ENCODE measurements around the gene CES2. TPM values are rescaled to one million over a fixed set of nuclear protein-coding genes. Genes with fewer than 3 reads are reported as not detected.

The CES2 gene
- total and polyA plus RNA-seq, 2 donors (not counting 3 experiments of a cell fraction or from before 2014, with no cell fraction given): 19.1 to 28.8 TPM

DNA sequence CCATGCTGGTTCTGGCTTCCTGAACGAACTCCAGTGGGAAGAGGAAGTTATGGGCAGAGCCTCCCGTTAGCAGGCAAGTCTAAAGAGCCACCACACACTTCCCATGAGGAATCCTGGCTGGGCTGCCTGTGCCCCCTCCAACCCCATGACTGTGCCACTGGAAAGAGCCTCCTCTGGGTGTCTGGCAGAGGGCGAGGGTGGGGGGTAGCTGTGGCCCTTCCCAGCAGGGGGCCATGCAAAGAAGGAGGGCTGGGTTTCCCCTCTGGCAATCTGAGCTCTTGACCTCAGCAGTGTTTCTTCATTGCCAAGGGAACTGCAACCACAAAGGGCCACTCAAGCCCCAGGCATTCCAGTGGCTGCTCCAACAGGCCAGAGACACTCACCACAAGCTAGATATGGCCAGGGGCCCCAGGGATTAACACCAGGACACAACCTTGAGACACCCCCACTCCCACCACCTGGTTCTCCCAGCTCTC is 8.3 kb upstream of the CES2 start:
- CTCF ChIA-PET: interaction anchor here (0.6 to 5.2 kb wide), 6 partner anchors 10 to 228 kb away, joined by 4 to 72 read pairs (median 6); no protein-coding TSS in a partner anchor
- POLR2A ChIA-PET: no interaction called here
- Histone ChIP-seq H3K27me3 (ENCODE audit: control insufficient read depth in 2 of 2, insufficient read depth in 2 of 2, low read length in 2 of 2) (peaks cover 18 to 29% of the 10 kb centered on the region in 2 experiments), H2AFZ (ENCODE audit: low read depth, low read length) (no peak overlapping the region), H3K79me2 (ENCODE audit: control insufficient read depth, insufficient read depth, low read length) (no peaks in the 10 kb centered on the region), H3K4me3 (replicated peaks in 1 of 3; ENCODE audit: insufficient read depth in 1 of 3, low read depth in 1 of 3, low read length in 3 of 3) (no peak overlapping the region), H3K4me2 (ENCODE audit: insufficient read depth, low read length) (no peak overlapping the region), H3K9me1 (replicated peaks; ENCODE audit: control insufficient read depth, extremely low read depth, insufficient read depth, low read length) (no peaks in the 10 kb centered on the region), H3K4me1 (ENCODE audit: control insufficient read depth, extremely low read depth, insufficient read depth, low read length) (peaks cover 3% of the 10 kb centered on the region), H3K9ac (replicated peaks; ENCODE audit: extremely low read depth, insufficient read depth, low read length) (no peak overlapping the region), H3K9me3 (replicated peaks; ENCODE audit: control insufficient read depth, insufficient read depth, low read length) (no peaks in the 10 kb centered on the region), H3K27ac (ENCODE audit: insufficient read depth, low read depth, low read length) (no peak overlapping the region), H4K20me1 (replicated peaks; ENCODE audit: control insufficient read depth, extremely low read depth, insufficient read depth, low read length) (no peaks in the 10 kb centered on the region), H3K36me3 (ENCODE audit: control insufficient read depth in 2 of 2, extremely low read depth in 1 of 2, insufficient read depth in 2 of 2, low read length in 2 of 2) (no peaks in the 10 kb centered on the region)
- DNase-seq (ENCODE audit: low read depth, low spot score) (no peak), FAIRE-seq (no peak)
- TF ChIP-seq JUN (IDR thresholded peaks at IDR 0.05; ENCODE audit: borderline replicate concordance, insufficient read depth, insufficient read length, low read depth) (no peak), POLR2AphosphoS5 (IDR thresholded peaks at IDR 0.05; ENCODE audit: insufficient read depth, low read depth, low read length) (no peak), EZH2 (IDR thresholded peaks at IDR 0.05; ENCODE audit: borderline replicate concordance, low read depth, low read length, severe bottlenecking) (no peak), CTCF (IDR thresholded peaks at IDR 0.05; ENCODE audit: extremely low read depth in 1 of 2, insufficient read depth in 1 of 2, low read depth in 1 of 2, low read length in 2 of 2) (no peak), FOS (IDR thresholded peaks at IDR 0.05; ENCODE audit: borderline replicate concordance, insufficient read depth, low read length) (no peak), POLR2A (IDR thresholded peaks at IDR 0.05; ENCODE audit: low read depth, low read length) (no peak), MYC (IDR thresholded peaks at IDR 0.05; ENCODE audit: low read depth, low read length) (no peak), GATA2 (IDR thresholded peaks at IDR 0.05; ENCODE audit: insufficient read depth, insufficient read length, low read depth, low read length) (no peak)
- TF ChIP-seq, protein P1, sequence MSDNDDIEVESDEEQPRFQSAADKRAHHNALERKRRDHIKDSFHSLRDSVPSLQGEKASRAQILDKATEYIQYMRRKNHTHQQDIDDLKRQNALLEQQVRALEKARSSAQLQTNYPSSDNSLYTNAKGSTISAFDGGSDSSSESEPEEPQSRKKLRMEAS (IDR thresholded peaks at IDR 0.05; ENCODE audit: insufficient read depth, insufficient read length): no peak
- BruUV-seq (replicated peaks): no TSS peak
- intact Hi-C loops (cut with micrococcal nuclease): no loop called here
- dilution Hi-C loops (cut with MboI; ENCODE audit: extremely low pct_ligation_motif_present, low sequenced_read_pairs): no loop called here

All from endothelial cell of umbilical vein (primary cell).